Activated naive CD4-positive, alpha-beta T cell treated with anti-CD3 and anti-CD28 coated beads, Interleukin-2, amount 10 ng/mL, durations not matched to agents 7 days and 5 days (primary cell): ENCODE results near the gene SH3RF3.

Source experiments
- CTCF ChIA-PET: fragments of 350-600 bp; sonication (Branson Sonifier 250); formaldehyde crosslinking; loops from one replicate; lab custom pipeline; 2021; ENCODE audit warnings: antibody characterized with exemption; lab: Charles Lee
- DNase-seq: peaks from one replicate; pipeline ENCODE4 v3.0.0-alpha.2; 2020
- H3K27ac Mint-ChIP-seq: one replicate; pipeline ENCODE4 v1.8.0; 2021; ENCODE audit warnings: mild to moderate bottlenecking, moderate library complexity, mixed read lengths
- H3K27me3 Mint-ChIP-seq: one replicate; pipeline ENCODE4 v1.8.0; 2021; ENCODE audit warnings: mild to moderate bottlenecking, mixed read lengths
- H3K36me3 Mint-ChIP-seq: one replicate; pipeline ENCODE4 v1.8.0; 2021; ENCODE audit warnings: mixed read lengths
- H3K4me1 Mint-ChIP-seq: one replicate; pipeline ENCODE4 v1.8.0; 2021; ENCODE audit warnings: mixed read lengths
- H3K4me3 Mint-ChIP-seq: one replicate; pipeline ENCODE4 v1.8.0; 2021; ENCODE audit warnings: mild to moderate bottlenecking, moderate library complexity, mixed read lengths
- H3K9me3 Mint-ChIP-seq: one replicate; pipeline ENCODE4 v1.8.0; 2021; ENCODE audit warnings: mixed read lengths

Gene SH3RF3

GRCh38 chr2:109511168-109511567 is 382.2 kb downstream of the SH3RF3 start:
- Mint-ChIP-seq H3K9me3 (no peaks in the 10 kb centered on the region), H3K27me3 (peaks cover 14% of the 10 kb centered on the region), H3K27ac (no peak overlapping the region), H3K4me1 (no peaks in the 10 kb centered on the region), H3K4me3 (no peak overlapping the region), H3K36me3 (no peaks in the 10 kb centered on the region)
- no peak for DNase-seq
- CTCF ChIA-PET, result interaction anchor here (0.7 to 5.9 kb wide), 14 partner anchors 10 to 450 kb away, joined by 3 to 68 read pairs (median 5); partner anchors contain the start of gene SH3RF3

DNA sequence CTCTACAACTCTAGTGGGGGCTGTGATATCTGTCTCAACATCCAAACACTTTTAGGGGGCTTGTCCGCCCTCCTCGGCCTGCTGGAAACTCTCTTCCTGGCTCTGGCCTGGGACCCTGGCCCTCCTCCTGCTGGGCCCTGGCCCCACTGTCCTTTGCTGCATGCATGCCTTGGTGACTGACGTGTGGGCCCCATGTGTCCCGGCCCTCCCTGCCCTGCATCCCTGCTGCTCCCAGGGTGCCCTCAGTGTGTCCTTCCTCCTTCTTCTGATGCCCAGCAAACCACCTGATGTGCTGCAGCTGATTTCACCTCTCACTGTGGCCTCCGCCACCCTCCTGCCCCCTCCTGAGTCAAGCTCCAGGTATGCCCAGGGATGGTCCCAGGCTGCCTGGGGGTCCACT is 383.1 kb downstream of the SH3RF3 start:
- no peak for DNase-seq
- H3K4me3 Mint-ChIP-seq, result no peak overlapping the region
- H3K36me3 Mint-ChIP-seq, result no peaks in the 10 kb centered on the region
- peaks cover 13% of the 10 kb centered on the region for H3K27me3 Mint-ChIP-seq
- CTCF ChIA-PET, result interaction anchor here (5.9 kb wide), 1 partner anchor 384 kb away, joined by 68 read pairs; the partner anchor contains the start of gene SH3RF3
- no peaks in the 10 kb centered on the region for H3K9me3 Mint-ChIP-seq
- H3K4me1 Mint-ChIP-seq, result no peaks in the 10 kb centered on the region
- no peak overlapping the region for H3K27ac Mint-ChIP-seq

DNA sequence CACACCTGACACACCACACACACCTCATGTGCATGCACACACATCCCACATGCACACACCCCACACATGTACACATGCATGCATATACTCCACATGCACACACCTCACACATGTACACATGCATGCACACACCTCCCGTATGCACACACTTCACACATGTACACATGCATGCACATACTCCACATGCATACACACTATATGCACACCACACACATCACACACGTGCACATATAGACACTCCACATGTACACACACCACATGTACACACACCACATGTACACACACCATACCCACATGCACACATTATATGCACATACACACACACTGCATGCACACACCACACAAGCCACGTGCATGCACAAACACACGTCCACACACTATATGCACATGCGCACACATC is 384.2 kb downstream of the SH3RF3 start:
- DNase-seq, result no peak
- Mint-ChIP-seq H3K27ac (no peak overlapping the region), H3K27me3 (peaks cover 5% of the 10 kb centered on the region), H3K4me3 (no peak overlapping the region), H3K9me3 (no peaks in the 10 kb centered on the region), H3K36me3 (no peaks in the 10 kb centered on the region), H3K4me1 (no peaks in the 10 kb centered on the region)
- CTCF ChIA-PET, result interaction anchor here (1.1 kb wide), 1 partner anchor 387 kb away, joined by 3 read pairs; no protein-coding TSS in a partner anchor

- H3K27ac Mint-ChIP-seq, result no peak overlapping the region
- H3K4me1 Mint-ChIP-seq, result no peaks in the 10 kb centered on the region
- CTCF ChIA-PET, result interaction anchor here (1.1 kb wide), 1 partner anchor 388 kb away, joined by 3 read pairs; no protein-coding TSS in a partner anchor
- no peak overlapping the region for H3K4me3 Mint-ChIP-seq
- DNase-seq, result no peak
- H3K27me3 Mint-ChIP-seq, result peaks cover 5% of the 10 kb centered on the region
- H3K9me3 Mint-ChIP-seq, result no peaks in the 10 kb centered on the region
- H3K36me3 Mint-ChIP-seq, result no peaks in the 10 kb centered on the region
Observed at GRCh38 chr2:109513749-109514588, 385.0 kb downstream of the SH3RF3 start.

DNA sequence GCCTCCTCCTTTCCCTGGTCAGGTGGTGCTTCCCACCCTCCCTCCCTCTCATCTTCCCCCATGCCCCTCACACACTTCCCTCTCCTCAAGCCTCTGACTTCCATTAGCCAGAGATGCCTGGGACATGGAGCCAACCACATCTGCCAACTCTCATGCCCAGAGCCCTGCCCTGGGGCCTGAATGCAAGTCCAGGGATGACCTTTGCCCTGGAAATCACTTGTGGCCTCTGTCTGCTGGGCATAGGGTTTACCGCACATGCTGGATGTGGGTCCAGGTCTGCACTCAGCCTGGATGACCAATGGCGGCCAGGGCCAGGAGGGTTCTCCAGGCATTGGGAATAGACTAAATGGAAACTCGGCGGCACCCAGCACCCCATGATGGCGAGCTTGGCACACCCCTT is 385.9 kb downstream of the SH3RF3 start:
- CTCF ChIA-PET, result no interaction called here
- Mint-ChIP-seq H3K27me3 (peaks cover 5% of the 10 kb centered on the region), H3K36me3 (no peaks in the 10 kb centered on the region), H3K4me3 (no peak overlapping the region), H3K4me1 (no peaks in the 10 kb centered on the region), H3K27ac (no peak overlapping the region), H3K9me3 (no peaks in the 10 kb centered on the region)
- DNase-seq, result no peak

- Mint-ChIP-seq H3K4me1 (no peaks in the 10 kb centered on the region), H3K9me3 (no peaks in the 10 kb centered on the region), H3K27me3 (no peaks in the 10 kb centered on the region), H3K36me3 (no peaks in the 10 kb centered on the region), H3K27ac (no peak overlapping the region), H3K4me3 (no peak overlapping the region)
- CTCF ChIA-PET, result interaction anchor here (1.4 kb wide), 1 partner anchor 9 kb away, joined by 4 read pairs; no protein-coding TSS in a partner anchor
- DNase-seq, result no peak
Observed at GRCh38 chr2:109516445-109517117, 387.6 kb downstream of the SH3RF3 start.

DNA sequence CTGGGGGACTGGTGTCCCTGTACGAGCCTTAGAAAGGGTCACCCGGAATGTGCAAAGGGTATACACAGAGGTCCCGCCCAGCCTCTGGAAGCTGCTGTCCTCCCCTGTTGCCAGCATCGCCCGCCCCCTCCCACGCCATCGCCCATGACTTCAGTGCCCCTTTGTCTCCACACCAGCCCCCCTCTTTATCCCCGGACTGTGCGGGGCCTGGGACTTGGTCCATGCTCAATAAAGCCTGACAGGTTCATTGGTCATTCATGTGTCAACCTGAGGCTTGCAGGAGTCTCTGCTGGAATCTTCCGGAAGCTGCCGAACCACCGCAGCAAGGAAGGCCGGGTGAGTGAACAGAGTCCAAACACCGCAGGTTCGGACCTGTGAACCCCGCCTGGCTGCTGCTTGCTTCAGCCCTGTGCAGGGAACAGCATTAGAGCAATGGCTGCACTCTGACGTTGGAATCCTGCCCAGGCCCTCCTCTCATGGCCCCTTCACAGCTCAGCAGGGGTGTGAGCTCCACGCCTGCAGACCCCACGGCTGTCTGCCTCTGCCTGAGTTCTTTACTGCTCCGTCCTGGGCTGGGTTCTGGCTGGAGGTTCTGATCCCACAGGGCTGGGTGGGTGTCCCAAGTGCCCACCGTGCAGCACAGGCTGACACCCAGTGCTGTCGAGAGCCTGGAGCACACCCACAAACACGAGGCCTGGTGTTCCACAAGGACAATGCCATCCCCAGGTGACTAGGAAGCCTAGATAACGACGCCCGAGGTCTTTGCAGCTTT is 388.3 kb downstream of the SH3RF3 start:
- Mint-ChIP-seq H3K27me3 (no peaks in the 10 kb centered on the region), H3K36me3 (no peaks in the 10 kb centered on the region), H3K4me3 (no peak overlapping the region), H3K27ac (no peak overlapping the region), H3K9me3 (no peaks in the 10 kb centered on the region), H3K4me1 (no peaks in the 10 kb centered on the region)
- no peak for DNase-seq
- CTCF ChIA-PET, result interaction anchor here (1.4 kb wide), 1 partner anchor 10 kb away, joined by 4 read pairs; no protein-coding TSS in a partner anchor

- no peaks in the 10 kb centered on the region for H3K27me3 Mint-ChIP-seq
- no peaks in the 10 kb centered on the region for H3K4me1 Mint-ChIP-seq
- H3K27ac Mint-ChIP-seq, result no peak overlapping the region
Observed at GRCh38 chr2:109519513-109519912, 390.5 kb downstream of the SH3RF3 start.

DNA sequence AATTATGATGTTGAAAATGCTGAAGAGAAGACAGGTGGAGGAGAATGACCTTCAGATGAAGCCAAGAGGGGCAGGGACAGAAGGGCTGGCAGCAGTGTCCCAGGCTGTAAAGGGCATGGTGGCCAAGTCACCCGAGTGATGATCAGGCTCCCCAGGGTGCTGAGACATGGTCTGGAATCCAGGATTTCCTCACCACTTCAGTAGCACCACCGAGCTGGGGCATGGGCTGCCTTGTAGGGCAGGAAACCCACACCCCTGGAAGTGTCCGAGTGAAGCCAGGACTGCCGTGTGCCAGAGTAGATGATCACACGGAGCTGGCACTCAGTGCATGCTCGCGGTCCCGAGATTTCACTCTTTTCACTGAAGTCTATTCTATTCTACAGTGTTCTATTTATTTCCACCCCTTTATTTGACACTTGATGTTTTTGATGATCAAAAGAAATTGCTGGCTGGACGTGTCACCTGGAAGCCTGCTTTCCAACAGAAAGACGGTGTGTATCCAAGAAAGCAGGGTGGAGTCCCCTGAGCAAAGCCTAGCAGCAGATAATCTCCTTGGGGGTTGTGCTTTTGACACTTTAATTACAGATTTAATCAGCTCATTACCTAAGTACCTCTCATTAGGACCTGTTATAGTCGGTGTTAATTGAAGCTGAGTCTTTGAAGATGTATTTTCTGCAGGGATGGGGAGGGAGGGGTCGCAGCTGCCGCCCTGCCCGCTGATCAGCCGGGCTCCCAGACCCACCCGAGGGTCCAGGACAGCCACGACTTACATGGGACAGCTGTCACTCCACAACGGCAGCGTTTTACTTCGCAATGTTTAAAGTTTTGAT is 392.4 kb downstream of the SH3RF3 start:
- Mint-ChIP-seq H3K36me3 (no peaks in the 10 kb centered on the region), H3K4me3 (no peak overlapping the region), H3K9me3 (no peaks in the 10 kb centered on the region), H3K27ac (no peak overlapping the region), H3K4me1 (no peaks in the 10 kb centered on the region), H3K27me3 (no peaks in the 10 kb centered on the region)
- DNase-seq, result no peak
- CTCF ChIA-PET, result interaction anchor here (0.9 kb wide), 1 partner anchor 11 kb away, joined by 5 read pairs; no protein-coding TSS in a partner anchor

More at GRCh38 chr2:109519513-109519912, 390.5 kb downstream of the SH3RF3 start:
- H3K4me3 Mint-ChIP-seq, result no peak overlapping the region
- no peaks in the 10 kb centered on the region for H3K9me3 Mint-ChIP-seq
- CTCF ChIA-PET, result no interaction called here
- no peaks in the 10 kb centered on the region for H3K36me3 Mint-ChIP-seq
- DNase-seq, result no peak

DNA sequence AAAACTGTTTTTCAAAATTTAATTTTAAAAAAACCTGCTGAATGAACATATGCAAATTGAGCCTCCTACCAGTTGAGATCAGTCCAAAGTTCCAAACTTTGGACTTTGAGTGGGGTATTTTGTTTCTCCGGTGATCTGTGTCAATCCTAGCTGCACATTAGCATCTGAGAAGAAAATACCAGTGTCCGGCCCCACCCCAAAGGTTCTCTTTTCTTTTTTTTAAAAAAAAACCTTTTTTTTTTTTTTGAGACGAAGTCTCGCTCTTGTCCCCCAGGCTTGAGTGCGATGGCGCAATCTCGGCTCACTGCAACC is 393.0 kb downstream of the SH3RF3 start:
- no peak for DNase-seq
- CTCF ChIA-PET, result interaction anchor here (0.9 kb wide), 1 partner anchor 11 kb away, joined by 5 read pairs; no protein-coding TSS in a partner anchor
- Mint-ChIP-seq H3K4me3 (no peak overlapping the region), H3K27me3 (peaks cover 3% of the 10 kb centered on the region), H3K36me3 (no peaks in the 10 kb centered on the region), H3K27ac (no peak overlapping the region), H3K4me1 (no peaks in the 10 kb centered on the region), H3K9me3 (no peaks in the 10 kb centered on the region)

- H3K27ac Mint-ChIP-seq, result no peak overlapping the region
- no peak overlapping the region for H3K4me3 Mint-ChIP-seq
- CTCF ChIA-PET, result interaction anchor here (0.9 kb wide), 1 partner anchor 12 kb away, joined by 3 read pairs; no protein-coding TSS in a partner anchor
- no peaks in the 10 kb centered on the region for H3K4me1 Mint-ChIP-seq
- H3K27me3 Mint-ChIP-seq, result peaks cover 4% of the 10 kb centered on the region
- DNase-seq, result no peak
- no peaks in the 10 kb centered on the region for H3K36me3 Mint-ChIP-seq
- H3K9me3 Mint-ChIP-seq, result no peaks in the 10 kb centered on the region
Observed at GRCh38 chr2:109523121-109523520, 394.1 kb downstream of the SH3RF3 start.

- CTCF ChIA-PET, result interaction anchor here (0.6 to 0.9 kb wide), 3 partner anchors 12 to 601 kb away, joined by 3 to 4 read pairs (median 3); no protein-coding TSS in a partner anchor
- Mint-ChIP-seq H3K4me1 (no peaks in the 10 kb centered on the region), H3K27me3 (peaks cover 7% of the 10 kb centered on the region), H3K4me3 (no peak overlapping the region), H3K36me3 (no peaks in the 10 kb centered on the region), H3K9me3 (no peaks in the 10 kb centered on the region), H3K27ac (no peak overlapping the region)
- no peak for DNase-seq
Observed at GRCh38 chr2:109523536-109524361, 394.7 kb downstream of the SH3RF3 start.
